Subcutaneous adipose tissue (tissue), 4 donors: ENCODE results near the gene TCN2. TPM values are rescaled to one million over a fixed set of nuclear protein-coding genes. Genes with fewer than 3 reads are reported as not detected.

Experiments
- CTCF ChIP-seq: fragments of 450-650 bp; IDR thresholded peaks from one replicate; pipeline ENCODE4 v1.5.1; 2016; ENCODE audit warnings: low read depth, mild to moderate bottlenecking, control low read depth, antibody characterized with exemption, moderate library complexity
- total RNA-seq, 4 donors: library from RNA; depleted of rRNA; stranded (reverse); fragments of >200 nt; gene quantifications; one replicate each; pipeline ENCODE4 v1.1.0, GENCODE V29; 2016

The TCN2 gene
- total RNA-seq, 4 donors from 2014 or later = 50.9 to 142 (median 59.0) TPM

- TF ChIP-seq CTCF = no peak
Observed at GRCh38 chr22:30598986-30599385, 8.0 kb upstream of the TCN2 start.

DNA sequence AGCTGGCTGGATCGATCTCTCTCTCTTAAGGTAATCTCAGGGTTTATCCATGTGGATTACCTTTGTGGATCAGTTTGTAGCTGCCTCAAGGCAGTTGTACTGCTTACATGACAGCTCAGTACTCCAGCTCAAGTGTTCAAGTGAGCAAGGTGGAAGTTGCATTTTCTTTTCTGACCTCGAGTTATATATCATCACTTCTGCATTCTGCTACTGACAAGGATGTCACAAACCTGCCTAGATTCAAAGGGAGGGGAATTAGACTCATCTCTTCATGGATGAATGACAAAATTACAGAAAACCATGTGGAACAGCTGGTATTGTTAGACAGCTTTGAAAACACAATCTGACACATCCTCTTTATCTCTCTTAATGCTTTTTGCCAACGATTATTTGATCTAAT, 6.1 kb upstream of the TCN2 start:
- TF ChIP-seq CTCF = no peak

- TF ChIP-seq CTCF = no peak
Observed at GRCh38 chr22:30601464-30601863, 5.5 kb upstream of the TCN2 start.

DNA sequence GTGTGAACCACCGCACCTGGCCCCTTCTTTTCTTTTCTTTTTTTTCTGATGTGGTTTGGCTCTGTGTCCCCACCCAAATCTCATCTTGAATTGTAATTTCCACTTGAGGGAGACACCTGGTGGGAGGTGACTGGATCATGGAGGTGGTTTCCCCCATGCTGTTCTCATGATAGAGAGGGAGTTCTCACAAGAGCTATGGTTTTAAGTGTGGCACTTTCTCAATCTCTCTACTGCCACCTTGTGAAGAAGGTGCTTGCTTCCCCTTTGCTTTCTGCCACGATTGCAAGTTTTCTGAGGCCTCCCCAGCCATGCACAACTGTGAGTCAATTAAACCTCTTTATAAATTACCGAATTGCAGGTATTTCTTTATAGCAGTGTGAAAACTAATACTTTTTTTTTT, 4.9 kb upstream of the TCN2 start:
- no peak for TF ChIP-seq CTCF

DNA sequence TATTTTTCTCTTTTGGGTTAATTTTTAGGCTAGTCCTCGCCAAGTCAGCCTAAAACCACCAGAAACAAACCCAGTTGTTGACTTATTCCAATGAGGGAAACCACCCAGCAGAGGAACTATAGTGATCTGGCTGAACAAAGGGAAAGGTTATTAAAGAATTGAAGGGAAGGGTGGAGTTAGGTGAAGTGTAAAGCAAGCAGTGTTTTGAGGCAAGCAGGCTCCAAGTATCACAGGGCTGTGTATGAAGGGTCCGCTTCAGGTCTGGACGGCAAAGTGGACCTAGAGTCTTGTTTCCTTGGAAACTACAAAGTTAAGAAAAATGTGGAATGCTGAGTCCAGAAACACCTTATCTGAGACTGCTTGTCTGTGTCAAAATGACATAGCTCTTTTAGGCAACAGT, 3.2 kb upstream of the TCN2 start:
- TF ChIP-seq CTCF = no peak

DNA sequence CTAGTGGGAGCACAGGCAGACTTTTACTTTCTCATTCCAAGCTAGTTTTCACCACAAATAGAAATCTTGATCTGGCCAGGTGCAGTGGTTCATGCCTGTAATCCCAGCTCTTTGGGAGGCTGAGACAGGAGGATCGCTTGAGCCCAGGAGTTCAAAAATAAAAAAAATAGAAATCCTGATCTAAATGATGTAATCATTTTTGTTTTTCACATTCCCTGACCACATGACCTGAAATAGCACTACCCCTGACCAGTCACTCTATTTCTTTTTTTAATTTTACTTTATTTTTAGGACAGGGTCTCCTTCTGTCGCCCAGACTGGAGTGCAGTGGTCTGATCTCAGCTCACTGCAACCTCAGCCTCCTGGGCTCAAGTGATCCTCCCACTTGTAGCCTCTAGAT, 2.3 kb upstream of the TCN2 start:
- TF ChIP-seq CTCF = no peak

- no peak for TF ChIP-seq CTCF
Observed at GRCh38 chr22:30605449-30606110, 1.4 kb upstream of the TCN2 start.
